ENCODE data around the gene PDE8A. TPM values are rescaled to one million over a fixed set of nuclear protein-coding genes. Genes with fewer than 3 reads are reported as not detected.

The PDE8A gene
- total RNA-seq, 1 donor from 2014 or later, result 11.4 TPM

DNA sequence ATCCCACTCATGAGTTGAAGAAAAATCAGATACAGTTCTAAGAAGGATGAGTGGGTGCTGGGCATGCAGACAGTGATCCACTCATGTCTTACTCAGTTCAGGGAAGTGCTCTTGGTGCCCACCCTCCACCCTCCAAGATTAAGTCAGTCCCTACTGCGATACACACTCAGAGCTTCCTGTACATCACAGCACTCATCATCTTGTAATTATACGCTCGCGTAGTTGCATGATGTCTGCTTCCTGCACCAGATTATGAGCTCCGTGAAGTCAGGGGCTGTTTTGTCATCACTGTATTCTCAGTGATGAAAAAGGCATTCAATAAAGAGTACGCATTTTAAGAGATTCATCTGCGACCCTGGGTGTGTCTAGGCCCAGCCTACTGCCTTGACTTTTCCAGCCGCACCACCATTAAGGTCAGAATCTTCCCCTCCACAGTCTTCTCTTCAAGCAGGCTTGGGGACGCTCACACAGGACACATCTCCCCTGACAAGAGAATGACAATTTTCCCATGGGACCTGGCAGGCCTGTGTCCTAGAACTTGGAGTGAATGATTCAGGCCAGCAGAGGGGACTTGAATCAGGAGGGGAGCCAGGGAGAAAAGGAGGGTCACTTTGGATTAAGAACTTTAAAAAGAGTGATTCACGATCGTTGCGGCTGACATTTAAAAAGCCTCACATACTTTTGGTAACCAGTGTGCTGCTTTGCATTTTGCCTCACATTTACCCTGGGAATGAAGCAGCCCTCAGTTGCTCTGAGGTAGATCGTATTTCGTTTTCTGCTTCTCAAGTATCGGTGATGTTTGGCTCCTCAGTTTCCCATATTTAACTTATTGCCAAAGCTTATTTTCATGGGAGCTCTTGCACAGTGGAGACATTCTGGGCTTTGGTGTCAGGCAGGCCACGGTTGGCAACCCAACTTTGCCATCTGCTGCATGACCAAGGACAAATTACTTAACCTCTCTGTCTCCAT, 7.9 kb upstream of the PDE8A start:
- Histone ChIP-seq H3K79me2 (ENCODE audit: low read depth) (no peaks in the 10 kb centered on the region), H3K4me1 (no peaks in the 10 kb centered on the region), H3K9ac (no peak overlapping the region), H4K20me1 (ENCODE audit: low read depth) (no peaks in the 10 kb centered on the region), H3K9me3 (ENCODE audit: low read depth) (no peaks in the 10 kb centered on the region), H2AFZ (replicated peaks) (no peak overlapping the region), H3K27me3 (peaks cover 19% of the 10 kb centered on the region), H3K4me2 (no peak overlapping the region), H3K36me3 (no peaks in the 10 kb centered on the region), H3K4me3 (no peak overlapping the region), H3K27ac (no peak overlapping the region), H3F3A (ENCODE audit: low read depth) (no peaks in the 10 kb centered on the region)
- H3K27me3 Mint-ChIP-seq (ENCODE audit: insufficient read depth, low read depth), result peaks cover 2% of the 10 kb centered on the region
- TF ChIP-seq EZH2 (IDR thresholded peaks at IDR 0.05), result no peak
- TF ChIP-seq EZH2phosphoT487 (IDR thresholded peaks at IDR 0.05), result no peak
- TF ChIP-seq, protein P1, sequence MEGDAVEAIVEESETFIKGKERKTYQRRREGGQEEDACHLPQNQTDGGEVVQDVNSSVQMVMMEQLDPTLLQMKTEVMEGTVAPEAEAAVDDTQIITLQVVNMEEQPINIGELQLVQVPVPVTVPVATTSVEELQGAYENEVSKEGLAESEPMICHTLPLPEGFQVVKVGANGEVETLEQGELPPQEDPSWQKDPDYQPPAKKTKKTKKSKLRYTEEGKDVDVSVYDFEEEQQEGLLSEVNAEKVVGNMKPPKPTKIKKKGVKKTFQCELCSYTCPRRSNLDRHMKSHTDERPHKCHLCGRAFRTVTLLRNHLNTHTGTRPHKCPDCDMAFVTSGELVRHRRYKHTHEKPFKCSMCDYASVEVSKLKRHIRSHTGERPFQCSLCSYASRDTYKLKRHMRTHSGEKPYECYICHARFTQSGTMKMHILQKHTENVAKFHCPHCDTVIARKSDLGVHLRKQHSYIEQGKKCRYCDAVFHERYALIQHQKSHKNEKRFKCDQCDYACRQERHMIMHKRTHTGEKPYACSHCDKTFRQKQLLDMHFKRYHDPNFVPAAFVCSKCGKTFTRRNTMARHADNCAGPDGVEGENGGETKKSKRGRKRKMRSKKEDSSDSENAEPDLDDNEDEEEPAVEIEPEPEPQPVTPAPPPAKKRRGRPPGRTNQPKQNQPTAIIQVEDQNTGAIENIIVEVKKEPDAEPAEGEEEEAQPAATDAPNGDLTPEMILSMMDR (IDR thresholded peaks at IDR 0.05), result no peak
- no peak overlapping the region for H3K27ac Mint-ChIP-seq
- no peak overlapping the region for H3K4me3 Mint-ChIP-seq
- no peaks in the 10 kb centered on the region for H3K9me3 Mint-ChIP-seq
- H3K36me3 Mint-ChIP-seq, result no peaks in the 10 kb centered on the region
- H3K4me1 Mint-ChIP-seq, result peaks cover 3% of the 10 kb centered on the region
- no peak for DNase-seq (ENCODE audit: low spot score)

DNA sequence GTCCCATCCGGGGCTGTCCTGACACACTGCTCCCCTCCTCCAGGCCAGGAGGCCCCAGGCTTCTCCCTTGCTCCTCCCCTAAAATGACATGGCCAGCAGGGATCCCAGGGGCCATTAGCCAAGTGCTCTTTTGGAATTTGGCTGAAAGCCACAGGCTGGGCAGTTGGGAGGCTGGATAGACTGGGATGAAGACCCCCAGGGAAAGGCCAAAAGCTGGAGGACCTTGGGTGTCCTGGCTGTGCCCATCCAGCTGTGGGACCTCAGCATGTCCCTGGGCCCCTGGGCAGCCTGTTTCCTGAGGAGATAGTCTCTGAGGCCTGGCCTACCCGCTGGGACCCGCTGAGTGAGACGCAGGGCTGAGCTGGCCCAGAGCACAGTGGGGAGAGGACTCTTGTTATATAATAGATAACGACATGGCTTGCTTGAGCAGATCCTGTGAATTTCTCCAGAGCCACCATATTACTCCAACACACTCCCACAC, 5.7 kb upstream of the PDE8A start:
- H2AFZ ChIP-seq (replicated peaks), result no peak overlapping the region
- no peak for DNase-seq (ENCODE audit: low spot score)
- no peak overlapping the region for H3K4me2 ChIP-seq
- Mint-ChIP-seq H3K27me3 (ENCODE audit: insufficient read depth, low read depth) (peaks cover 10% of the 10 kb centered on the region), H3K36me3 (no peaks in the 10 kb centered on the region), H3K27ac (no peak overlapping the region), H3K9me3 (no peaks in the 10 kb centered on the region), H3K4me1 (peaks cover 13% of the 10 kb centered on the region), H3K4me3 (no peak overlapping the region)
- peaks cover 15% of the 10 kb centered on the region for H3F3A ChIP-seq (ENCODE audit: low read depth)
- H3K4me3 ChIP-seq, result no peak overlapping the region
- no peak overlapping the region for H3K9ac ChIP-seq
- H3K27ac ChIP-seq, result no peak overlapping the region
- peaks cover 35% of the 10 kb centered on the region for H3K27me3 ChIP-seq
- no peaks in the 10 kb centered on the region for H3K79me2 ChIP-seq (ENCODE audit: low read depth)
- no peaks in the 10 kb centered on the region for H3K4me1 ChIP-seq
- no peaks in the 10 kb centered on the region for H4K20me1 ChIP-seq (ENCODE audit: low read depth)
- no peaks in the 10 kb centered on the region for H3K36me3 ChIP-seq
- H3K9me3 ChIP-seq (ENCODE audit: low read depth), result no peaks in the 10 kb centered on the region
- TF ChIP-seq EZH2 (IDR thresholded peaks at IDR 0.05) (no peak), EZH2phosphoT487 (IDR thresholded peaks at IDR 0.05) (no peak)
- TF ChIP-seq, protein P1 (IDR thresholded peaks at IDR 0.05), result no peak

DNA sequence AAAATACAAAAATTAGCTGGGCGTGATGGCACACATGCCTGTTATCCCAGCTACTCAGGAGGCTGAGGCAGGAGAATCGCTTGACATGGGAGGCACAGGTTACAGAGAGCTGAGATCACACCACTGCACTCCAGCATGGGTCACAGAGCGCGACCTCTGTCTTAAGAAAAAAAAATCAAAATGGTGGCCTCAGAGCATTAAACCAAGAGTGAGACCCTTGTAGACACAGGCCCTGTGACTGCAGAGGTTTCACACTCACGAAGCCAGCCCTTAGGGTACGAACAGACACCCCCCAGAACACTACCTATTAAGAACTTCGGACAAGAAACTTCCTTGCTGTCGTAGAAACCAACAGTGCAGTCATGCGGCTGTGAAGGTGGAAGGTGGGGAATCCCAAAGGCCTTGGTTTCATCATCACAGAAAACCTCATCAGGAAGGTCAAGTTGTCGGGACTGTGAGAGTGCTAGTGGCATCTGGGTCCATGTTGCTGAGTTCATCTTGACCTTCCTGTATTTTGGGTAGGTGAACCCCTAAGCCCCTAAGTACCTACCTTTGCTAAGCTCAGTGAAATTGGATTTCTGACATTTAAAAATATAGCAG, 4.8 kb upstream of the PDE8A start:
- Histone ChIP-seq H3K4me3 (no peak overlapping the region), H3K9me3 (ENCODE audit: low read depth) (no peaks in the 10 kb centered on the region), H3K9ac (no peak overlapping the region), H3K4me2 (no peak overlapping the region), H3K4me1 (no peaks in the 10 kb centered on the region), H3F3A (ENCODE audit: low read depth) (peaks cover 16% of the 10 kb centered on the region), H3K79me2 (ENCODE audit: low read depth) (no peaks in the 10 kb centered on the region), H3K27ac (no peak overlapping the region), H2AFZ (replicated peaks) (no peak overlapping the region), H3K27me3 (peaks cover 42% of the 10 kb centered on the region), H3K36me3 (no peaks in the 10 kb centered on the region), H4K20me1 (ENCODE audit: low read depth) (no peaks in the 10 kb centered on the region)
- DNase-seq (ENCODE audit: low spot score), result no peak
- Mint-ChIP-seq H3K27ac (no peak overlapping the region), H3K4me1 (peaks cover 13% of the 10 kb centered on the region), H3K27me3 (ENCODE audit: insufficient read depth, low read depth) (peaks cover 10% of the 10 kb centered on the region), H3K4me3 (peak overlapping the region; percentile 18), H3K9me3 (no peaks in the 10 kb centered on the region), H3K36me3 (no peaks in the 10 kb centered on the region)
- TF ChIP-seq, protein P1 (IDR thresholded peaks at IDR 0.05), result no peak
- TF ChIP-seq EZH2phosphoT487 (IDR thresholded peaks at IDR 0.05) (no peak), EZH2 (IDR thresholded peaks at IDR 0.05) (no peak)

Data from neural progenitor cell (in vitro differentiated cells).